ENCODE results near the gene SLC2A4.

DNA sequence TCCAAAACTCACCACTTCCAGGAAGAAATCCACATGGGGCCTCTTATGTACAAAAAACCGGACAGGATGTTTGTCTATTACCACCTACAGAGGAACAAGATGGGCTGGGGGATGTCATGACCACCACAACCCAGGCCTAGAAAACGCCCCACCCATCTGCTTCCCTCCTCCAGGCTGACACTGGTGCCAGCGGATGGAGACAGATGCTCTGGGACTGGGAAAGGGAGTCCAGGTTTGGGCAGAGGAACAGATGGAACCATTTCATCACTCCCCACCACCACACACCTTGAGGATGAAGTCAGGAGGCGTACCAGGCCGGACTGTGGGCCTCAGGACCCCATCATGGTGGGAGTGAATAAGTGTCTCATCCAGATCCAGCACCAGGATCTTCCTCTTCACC is 34.7 kb upstream of the SLC2A4 start:
- TF ChIP-seq CTCF (IDR thresholded peaks at IDR 0.05; ENCODE audit: insufficient read depth, low read depth, low read length), result no peak
- TF ChIP-seq EZH2 (IDR thresholded peaks at IDR 0.05; ENCODE audit: insufficient read depth, low read length), result no peak

Data from astrocyte (in vitro differentiated cells and primary cell).